ENCODE results near the gene LYPLA2.

Gene LYPLA2

DNA sequence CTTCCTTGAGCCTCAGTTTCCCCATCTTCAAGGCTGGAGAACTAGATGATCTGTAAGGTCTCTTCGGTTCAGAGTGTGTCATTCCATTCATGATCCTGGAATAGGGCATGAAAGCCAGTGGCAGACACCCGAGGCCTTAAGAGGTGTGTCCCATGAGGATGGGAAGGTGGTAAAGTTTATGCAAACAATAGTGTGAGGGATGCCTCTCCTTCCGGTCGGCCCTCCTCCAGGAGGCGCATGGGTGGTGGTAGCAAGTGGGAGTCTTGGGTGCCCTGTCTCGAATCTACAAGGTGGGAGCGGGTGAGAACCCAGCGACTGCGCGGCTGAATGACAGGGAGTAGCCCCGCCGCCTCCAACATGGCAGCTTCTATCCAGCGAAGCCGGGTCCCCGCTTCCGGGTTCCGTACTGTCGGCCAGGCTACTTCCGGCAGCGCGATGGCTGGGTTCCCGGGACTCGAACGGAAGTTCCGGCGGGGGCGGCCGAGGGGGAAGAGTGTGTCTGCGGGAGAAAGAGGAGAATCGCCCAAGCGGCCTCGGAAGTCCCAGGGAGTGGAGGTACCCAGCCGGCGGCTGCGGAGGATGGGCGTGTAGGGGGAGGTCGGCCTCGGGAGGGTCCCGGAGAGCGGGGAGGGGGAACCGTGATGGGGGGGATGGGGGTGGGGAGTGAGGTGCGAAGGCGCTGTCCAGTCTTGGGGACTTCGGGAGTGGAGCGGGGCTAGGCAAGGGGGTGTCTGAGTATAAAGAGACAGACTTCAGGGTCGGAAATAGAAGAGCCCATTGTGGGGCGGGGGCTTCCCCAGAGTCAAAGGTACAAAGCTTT is at the start of gene LYPLA2:
TSS of gene LYPLA2 (plus strand) at position 450 of the 820 bp plus-strand sequence. CDS start 1,538 bp downstream, outside the sequence.
- peak; percentile 81 to 84 for DNase-seq

- no peak for DNase-seq
These were observed 49.3 kb upstream of the LYPLA2 start for GRCh38 chr1:23741609-23742008.

- no peak for DNase-seq
These were observed 48.2 kb upstream of the LYPLA2 start for GRCh38 chr1:23742670-23743286.

GRCh38 chr1:23743287-23744152 is 47.4 kb upstream of the LYPLA2 start, which contains the start of gene ELOA:
ELOA (plus strand) TSS chr1:23743471; CDS start chr1:23743504, 33 bp downstream.
- peak; percentile 62 to 73 for DNase-seq

DNA sequence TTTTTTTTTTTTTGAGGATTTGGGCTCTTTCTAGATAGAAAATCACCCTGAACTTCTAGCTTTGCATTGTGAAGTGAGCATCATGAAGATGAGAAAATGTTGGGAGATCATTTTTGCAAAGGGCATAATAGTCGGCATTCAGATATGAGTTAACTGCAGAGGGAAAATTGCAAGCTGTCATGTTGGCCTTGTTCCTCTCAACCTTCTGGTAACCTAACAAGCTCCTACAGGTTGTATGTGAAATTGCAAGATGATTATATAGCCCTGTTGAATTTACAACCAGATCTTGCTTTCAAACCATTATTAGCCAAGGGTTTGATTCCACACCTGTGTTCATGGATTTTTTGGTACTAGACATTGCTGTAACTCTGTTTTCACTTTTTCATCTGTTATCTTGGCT is 45.4 kb upstream of the LYPLA2 start:
- no peak for DNase-seq

DNA sequence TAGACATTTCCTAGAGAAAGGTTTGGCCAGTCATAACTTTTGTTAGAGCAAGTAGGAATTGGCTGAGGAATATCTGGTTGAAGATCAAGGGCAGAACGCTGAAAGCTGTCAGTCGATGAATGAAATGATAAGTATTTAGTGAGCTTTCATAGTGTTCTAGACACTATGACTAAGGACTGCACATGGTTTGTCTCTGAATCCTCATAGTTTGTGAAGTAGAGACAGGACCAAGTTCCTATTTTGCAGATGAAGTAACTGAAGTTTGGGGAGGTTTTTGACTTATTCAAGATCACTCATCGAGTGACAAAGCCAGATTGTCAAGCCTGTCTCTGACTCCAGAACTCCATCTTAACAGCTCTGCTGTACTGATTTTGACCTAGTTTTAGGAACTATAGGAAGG is 42.9 kb upstream of the LYPLA2 start:
- no peak for DNase-seq

- DNase-seq = peak; percentile 23 to 28
These were observed 39.7 kb upstream of the LYPLA2 start for GRCh38 chr1:23751050-23751814.

DNA sequence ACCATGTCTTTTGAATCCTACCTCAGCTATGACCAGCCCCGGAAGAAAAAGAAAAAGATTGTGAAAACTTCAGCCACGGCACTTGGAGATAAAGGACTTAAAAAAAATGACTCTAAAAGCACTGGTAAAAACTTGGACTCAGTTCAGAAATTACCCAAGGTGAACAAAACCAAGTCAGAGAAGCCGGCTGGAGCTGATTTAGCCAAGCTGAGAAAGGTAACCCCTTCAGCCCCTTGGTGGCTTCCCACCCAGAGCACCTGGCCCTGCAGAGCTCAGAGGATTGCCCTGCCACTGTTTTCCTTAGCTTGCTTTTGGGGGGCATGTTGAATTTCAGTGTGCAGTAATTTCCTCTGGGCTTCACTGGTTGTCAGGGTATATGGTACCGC is 39.1 kb upstream of the LYPLA2 start:
- DNase-seq = no peak

GRCh38 chr1:23752909-23753308 is 38.0 kb upstream of the LYPLA2 start:
- DNase-seq = no peak

DNA sequence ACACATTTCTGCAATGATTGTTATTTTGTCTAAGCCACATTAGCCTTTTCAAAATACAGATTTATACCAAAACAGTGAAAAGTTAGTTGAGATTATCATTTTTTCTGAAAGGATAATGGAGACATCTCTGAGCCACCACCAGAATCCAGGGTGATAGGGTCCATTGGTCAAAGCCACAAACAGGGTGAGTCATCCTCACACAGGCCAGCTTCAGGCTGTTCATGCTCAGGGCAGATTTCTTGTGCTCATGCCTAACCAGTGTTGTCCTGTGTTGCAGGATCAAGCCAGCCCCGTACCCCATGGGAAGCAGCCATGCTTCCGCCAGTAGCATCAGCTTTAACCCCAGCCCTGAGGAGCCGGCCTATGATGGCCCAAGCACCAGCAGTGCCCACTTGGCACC is 34.3 kb upstream of the LYPLA2 start:
- DNase-seq = no peak

GRCh38 chr1:23757812-23758211 is 33.1 kb upstream of the LYPLA2 start:
- DNase-seq = no peak

DNA sequence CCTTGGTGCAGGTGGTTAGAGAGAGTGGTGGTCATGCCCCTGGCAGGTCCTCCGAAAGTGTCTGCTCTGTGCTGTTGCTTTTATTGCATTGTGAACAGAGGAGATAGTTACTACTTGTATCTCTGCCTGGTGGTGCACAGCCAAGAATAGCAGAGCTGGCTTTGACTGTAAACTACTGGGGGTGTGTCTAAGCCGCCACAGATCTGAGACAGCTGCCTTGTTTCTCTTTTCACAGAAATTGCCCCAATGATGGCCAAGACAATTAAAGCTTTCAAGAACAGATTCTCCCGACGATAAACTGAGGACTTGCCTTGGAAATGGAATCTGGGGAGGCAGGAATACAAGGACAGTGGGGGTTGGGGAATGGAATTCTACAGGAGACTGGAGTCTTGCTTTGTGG is 31.7 kb upstream of the LYPLA2 start:
- DNase-seq = no peak

DNA sequence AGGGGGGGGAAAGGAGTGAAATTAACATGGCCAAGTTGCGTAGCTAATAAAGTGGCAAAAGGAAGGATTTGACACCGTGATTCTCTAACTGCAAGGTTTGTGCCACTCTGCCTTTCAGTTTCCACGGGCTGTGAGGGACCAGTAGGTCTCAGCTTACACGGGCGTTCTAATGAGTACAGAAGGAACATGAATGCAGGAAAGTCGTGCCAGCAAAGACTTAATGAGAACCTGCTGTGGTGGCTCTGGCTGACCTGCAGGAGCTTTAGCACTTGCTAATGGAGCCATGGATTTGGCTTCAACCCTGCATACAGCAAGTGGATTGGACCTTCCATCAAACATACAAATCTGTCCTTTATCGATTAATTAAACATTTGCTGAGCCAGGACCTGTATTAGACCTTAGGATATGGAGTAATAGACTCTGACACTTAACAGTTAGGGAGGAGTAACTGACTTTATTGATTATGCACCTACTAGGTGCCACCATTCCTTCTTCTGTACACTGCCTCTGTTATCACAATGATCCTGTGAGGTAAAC is 27.8 kb upstream of the LYPLA2 start:
- DNase-seq = no peak

GRCh38 chr1:23768733-23769132 is 22.2 kb upstream of the LYPLA2 start:
- no peak for DNase-seq

DNA sequence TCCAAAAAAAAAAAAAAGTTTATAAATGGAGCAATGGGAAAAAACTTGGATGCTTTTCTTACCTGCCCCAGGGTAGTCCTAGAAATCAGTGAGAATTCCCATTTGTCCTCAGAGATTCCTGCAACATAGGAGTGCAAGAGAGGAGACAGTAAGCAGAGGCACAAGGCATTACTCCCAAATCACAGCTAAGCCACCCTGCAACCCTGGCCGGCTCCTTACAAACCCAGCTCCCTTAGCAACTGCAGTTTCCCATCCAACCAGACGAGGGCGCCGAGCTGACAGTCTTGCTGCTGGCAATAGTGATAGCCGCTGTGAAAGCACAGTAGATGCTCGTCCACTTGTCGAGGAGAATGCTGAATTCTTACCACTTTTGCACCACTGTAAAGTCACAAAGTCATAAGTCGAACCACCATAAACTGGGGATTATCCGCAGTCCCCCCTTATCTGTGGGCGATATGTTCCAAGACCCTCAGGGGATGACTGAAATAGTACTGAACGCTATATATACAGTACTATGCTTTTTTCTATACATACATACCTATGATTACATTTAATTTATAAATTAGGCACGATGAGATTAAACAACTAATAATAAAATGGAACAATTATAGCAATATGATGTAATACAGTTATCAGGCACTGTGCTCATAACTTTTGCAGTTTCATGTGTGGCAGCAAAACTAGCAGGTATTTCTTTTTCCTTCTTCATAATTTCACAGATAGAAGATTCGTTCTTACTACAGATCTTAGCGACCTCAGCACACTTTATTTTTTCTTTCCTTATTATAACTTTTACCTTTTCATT is 18.7 kb upstream of the LYPLA2 start:
- peak; percentile 88 for DNase-seq

DNA sequence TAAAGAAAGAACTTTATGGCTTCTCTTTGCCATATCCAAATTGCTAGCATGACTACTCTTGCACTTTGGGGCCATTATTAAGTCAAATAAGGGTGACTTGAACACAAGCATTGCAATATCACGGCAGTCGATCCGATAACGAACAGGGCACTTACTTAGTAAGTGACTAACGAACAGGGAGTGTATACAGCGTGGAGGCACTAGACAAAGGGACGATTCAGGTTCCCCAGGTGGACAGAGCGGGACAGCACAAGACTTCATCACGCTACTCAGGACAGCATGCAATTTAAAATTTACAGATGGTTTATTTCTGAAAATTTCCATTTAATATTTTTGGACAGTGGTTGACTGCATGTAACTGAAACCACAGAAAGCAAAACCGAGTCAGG is 18.1 kb upstream of the LYPLA2 start:
- no peak for DNase-seq

- DNase-seq = no peak
These were observed 16.6 kb upstream of the LYPLA2 start for GRCh38 chr1:23774174-23774880.

GRCh38 chr1:23776217-23776616 is 14.7 kb upstream of the LYPLA2 start:
- DNase-seq = no peak

DNA sequence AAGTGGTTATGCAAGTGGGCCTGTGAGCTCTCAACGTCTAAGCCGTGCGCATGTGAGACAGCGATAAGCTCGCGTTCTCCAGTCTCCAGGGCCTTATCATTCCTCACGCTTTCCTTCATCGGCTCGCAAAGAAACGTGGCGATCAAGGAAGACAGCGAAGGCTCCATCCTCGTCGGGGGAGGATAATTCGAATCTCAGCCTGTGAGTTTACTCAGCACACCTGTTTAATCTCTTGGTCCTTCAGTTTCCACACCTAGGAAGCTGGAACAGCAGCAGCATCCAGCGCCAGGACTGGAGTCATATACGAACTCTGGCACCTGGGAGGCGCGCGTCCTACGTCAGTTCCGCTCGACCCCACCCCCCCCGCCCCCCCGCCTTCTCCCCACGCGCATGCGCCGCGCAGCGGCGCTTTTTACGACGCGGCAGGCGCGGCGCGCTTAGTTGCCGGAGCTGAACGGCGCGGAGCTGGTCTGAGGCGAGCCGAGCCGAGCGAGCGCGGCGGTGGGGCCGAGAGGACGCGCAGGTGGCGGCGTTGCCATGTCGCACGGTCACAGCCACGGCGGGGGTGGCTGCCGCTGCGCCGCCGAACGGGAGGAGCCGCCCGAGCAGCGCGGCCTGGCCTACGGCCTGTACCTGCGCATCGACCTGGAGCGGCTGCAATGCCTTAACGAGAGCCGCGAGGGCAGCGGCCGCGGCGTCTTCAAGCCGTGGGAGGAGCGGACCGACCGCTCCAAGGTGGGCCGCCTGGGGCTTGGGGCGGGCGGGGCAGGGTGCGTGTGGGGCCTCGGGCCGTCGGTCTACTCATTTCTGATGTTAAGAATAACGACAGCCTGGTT is 12.7 kb upstream of the LYPLA2 start, which contains the start of gene PITHD1:
TSS of gene PITHD1 (plus strand) at position 440 of the 836 bp plus-strand sequence. CDS start at position 538, 98 bp downstream.
- DNase-seq = peak; percentile 69 to 71
